OCI-M2 (cell line): ENCODE results near the gene ZDHHC21.
"Not testable (repeated sequence)": the region's sequence is repeated elsewhere in the genome, so short reads cannot be mapped to it uniquely, and the experiment has no call there.

ENCODE experiments used
- DNase-seq: peaks from one replicate; lab custom pipeline; 2025; ENCODE audit not compliant: unreplicated experiment; lab: John Stamatoyannopoulos, UW

The ZDHHC21 gene

GRCh38 chr9:14686168-14686567, 7.1 kb downstream of the ZDHHC21 start:
- DNase-seq = no peak

GRCh38 chr9:14682616-14683015, 10.6 kb downstream of the ZDHHC21 start:
- not testable (repeated sequence) for DNase-seq

DNA sequence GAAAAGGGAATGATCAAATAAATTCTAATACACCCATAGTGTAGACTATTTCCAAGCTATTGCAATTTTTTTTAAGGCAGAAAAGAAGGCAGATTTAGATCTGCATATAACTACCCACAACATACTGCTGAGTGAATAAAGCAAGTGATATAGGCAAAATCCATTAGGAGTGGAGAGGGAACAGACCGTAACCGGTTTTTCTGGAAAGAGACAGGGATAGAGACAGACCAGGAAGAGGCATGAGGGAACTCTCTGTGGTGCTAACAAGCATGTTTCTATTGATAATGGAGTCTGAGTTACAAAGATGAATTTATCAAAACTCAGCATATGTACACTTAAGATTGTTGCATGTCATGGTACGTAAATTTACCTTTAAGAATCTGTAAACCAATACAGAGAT, 14.5 kb downstream of the ZDHHC21 start:
- DNase-seq = no peak

DNA sequence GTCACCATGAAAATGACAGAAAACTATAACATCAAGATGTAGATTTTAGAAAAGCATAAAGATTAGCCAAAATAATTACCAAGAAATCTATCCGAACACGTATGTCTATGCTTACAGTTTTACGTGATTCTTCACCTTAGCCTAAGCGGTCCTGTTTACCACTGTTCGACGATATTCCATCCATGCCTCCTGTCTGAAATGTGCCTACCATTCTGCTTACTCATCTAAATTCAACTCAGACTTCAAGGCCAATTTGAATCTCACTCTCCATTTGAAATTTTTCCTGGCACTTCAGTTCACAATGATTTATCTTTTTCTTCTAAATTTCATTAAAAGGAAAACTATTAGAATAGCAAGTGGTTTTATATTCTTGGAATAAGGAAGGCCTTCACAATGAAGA, 15.4 kb downstream of the ZDHHC21 start:
- DNase-seq = no peak

GRCh38 chr9:14677396-14677795, 15.8 kb downstream of the ZDHHC21 start:
- DNase-seq = no peak

GRCh38 chr9:14674630-14675029, 18.6 kb downstream of the ZDHHC21 start:
- DNase-seq = no peak

DNA sequence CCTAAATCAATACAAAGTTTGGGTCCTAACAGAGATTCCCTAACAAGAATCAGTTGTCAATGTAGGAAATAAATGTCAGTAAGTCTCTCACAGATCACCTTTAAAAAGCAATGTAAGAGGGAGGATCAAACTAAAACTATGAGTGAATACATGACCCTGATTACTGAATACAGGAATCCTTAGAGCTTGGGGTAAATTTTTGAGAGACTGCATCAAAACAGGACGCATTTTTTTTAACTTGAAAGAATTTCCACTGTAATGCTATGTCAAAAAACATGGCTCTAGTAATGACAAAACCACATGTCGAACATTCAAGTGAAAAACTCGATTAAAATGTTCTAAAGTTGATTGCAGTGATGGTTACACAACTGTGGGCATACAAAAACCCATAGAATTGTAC, 21.9 kb downstream of the ZDHHC21 start:
- DNase-seq = no peak

GRCh38 chr9:14670718-14671117, 22.5 kb downstream of the ZDHHC21 start:
- DNase-seq = no peak

- not testable (repeated sequence) for DNase-seq
Measured at GRCh38 chr9:14664022-14664421, 29.2 kb downstream of the ZDHHC21 start.

GRCh38 chr9:14662060-14662453, 31.2 kb downstream of the ZDHHC21 start:
- DNase-seq = no peak

DNA sequence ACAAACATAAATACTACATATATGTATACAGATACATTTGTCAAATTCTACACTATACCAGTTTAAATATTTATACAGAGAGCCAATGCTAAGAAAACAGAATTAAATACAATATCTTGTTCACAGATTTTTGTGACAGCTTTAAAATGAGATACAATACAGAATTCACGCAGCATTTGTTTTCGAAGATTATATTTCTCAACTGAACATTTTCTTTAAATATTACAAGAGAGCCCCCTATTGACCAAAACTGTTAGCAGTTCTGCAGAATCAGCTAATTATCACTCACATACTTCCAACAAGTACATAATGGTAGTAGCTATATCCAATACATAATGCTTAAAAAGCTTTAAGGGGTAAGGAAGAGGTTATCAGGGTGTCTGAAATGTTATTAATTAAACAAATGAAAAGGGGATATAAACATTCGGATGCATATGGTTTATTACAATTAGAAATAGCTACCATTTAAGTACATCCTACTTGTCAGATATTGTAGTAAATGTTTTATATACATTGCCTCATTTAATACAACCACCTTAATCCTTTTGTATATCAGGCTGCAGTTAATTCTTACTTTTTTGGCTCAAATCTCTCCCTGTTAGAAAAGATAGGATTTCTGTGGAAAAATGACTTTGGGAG, 31.7 kb downstream of the ZDHHC21 start:
- no peak for DNase-seq

DNA sequence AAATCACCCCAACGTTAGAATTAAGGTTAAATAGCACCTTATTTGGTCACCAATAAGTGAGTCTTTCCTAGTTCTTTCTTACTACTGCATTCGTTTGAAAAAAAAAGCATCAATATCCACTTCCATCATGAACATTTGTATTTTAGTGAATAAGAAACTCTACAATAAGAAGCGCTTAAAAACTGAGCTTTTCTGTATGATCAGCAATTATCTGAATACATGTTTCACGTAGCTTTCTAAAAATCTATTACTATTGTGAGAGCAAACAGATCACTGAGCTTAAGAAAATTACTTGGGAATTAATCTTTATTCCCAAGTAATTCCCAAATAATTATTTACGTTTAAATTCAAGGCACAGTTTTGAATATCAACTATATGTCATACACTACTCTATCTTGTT, 32.5 kb downstream of the ZDHHC21 start:
- no peak for DNase-seq

DNA sequence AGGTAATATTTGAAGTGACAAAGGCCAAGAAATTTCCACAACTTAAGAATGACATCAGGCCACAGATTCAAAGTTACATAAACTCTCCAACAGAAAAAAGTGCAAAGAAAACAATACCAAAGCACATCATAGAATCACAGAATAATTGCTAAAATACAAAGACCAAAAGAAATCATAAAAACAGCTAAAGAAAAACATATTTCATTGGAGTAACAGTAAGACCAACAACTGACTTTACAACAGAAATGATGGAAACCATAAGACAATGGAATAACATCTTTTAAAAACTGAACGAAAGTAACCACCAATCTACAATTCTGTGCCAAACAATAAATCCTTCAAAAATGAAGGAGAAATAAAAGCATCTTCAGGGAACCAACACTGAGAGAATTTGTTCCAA, 38.3 kb downstream of the ZDHHC21 start:
- no peak for DNase-seq

GRCh38 chr9:14653511-14653910, 39.7 kb downstream of the ZDHHC21 start:
- DNase-seq = no peak

DNA sequence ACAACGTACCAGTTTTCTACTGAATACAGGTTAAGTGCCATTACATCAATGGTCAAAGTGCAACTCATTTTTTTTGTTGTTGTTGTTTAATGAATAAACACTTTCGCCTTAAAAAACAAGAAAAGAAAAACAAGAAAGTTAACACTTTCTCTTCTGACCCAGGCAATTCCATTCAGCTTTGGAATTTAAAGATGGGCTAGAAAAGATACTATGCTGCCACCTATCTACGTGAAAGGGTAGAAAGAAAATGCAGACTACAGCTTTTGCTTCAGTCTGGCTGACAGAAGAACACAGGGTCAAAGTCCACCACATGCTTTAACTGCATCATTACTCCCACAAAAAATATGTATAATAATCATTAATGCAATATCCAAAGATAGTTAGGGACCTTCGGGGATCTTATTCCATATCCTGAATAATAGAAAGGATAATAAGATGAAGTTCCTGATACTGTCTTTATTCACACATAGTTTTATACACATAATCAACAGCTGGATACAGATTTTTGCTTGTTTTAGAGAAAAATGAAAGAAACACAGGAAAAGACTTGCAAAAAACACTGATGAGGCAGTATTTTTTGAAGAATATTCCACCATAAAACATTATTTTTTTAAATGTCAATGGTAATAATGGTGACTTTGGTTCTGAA, 40.4 kb downstream of the ZDHHC21 start:
- DNase-seq = no peak

DNA sequence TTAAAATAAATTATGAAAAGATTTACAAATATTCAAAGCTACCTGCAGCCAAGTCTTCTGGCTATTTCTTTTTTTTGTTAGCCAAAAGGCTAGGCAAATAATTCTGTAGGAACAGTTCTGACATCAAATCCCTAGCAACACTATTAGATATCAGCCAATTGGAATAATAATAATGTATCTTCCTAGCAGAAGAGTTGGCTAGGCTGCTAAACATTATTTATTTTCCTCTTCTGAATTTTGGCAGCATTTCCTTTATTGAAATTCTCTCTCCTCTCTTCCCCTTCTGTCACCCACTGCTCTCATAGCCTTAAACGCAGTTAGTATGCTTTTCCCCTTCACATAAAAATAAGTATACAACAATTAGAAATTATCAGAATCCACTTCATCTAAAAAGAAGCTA, 42.6 kb downstream of the ZDHHC21 start:
- no peak for DNase-seq

- no peak for DNase-seq
Measured at GRCh38 chr9:14645648-14646047, 47.6 kb downstream of the ZDHHC21 start.

- DNase-seq = no peak
Measured at GRCh38 chr9:14640967-14641366, 52.3 kb downstream of the ZDHHC21 start.

- DNase-seq = no peak
Measured at GRCh38 chr9:14640294-14640693, 52.9 kb downstream of the ZDHHC21 start.

- DNase-seq = no peak
Measured at GRCh38 chr9:14633906-14634565, 59.2 kb downstream of the ZDHHC21 start.

DNA sequence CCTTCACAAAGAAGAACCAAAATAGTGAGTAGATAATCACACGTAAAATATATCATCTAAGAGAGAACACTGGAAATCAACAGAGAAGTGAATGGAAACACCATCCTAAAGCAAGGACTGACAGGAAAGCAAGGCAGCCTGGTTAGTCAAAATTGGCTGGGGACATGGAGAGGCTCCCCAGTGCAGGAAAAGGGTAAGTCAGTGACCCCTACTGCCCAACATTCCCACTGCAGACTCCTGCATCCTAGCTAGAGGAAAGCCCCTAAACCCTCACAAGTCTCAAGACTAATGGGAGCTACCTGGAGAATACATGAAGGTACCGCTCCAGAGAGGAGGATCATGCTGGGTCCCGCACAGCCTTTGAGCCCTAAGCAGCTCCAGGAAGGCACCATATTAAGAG, 60.1 kb downstream of the ZDHHC21 start:
- DNase-seq = no peak

- DNase-seq = no peak
Measured at GRCh38 chr9:14627513-14627912, 65.7 kb downstream of the ZDHHC21 start.
